HG03175 (cell line): ENCODE results near the gene PPME1.

ENCODE experiments used
- ATAC-seq: cut with Tn5 transposase; IDR thresholded peaks from one replicate; pipeline ENCODE4 v1.9.1; 2021; ENCODE audit warnings: mild to moderate bottlenecking, moderate library complexity; ENCODE audit not compliant: unreplicated experiment

PPME1 gene

GRCh38 chr11:74278103-74278502 is 107.0 kb downstream of the PPME1 start:
- ATAC-seq: no peak

GRCh38 chr11:74278721-74279161 is 107.7 kb downstream of the PPME1 start:
- no peak for ATAC-seq

- no peak for ATAC-seq
These were observed 108.2 kb downstream of the PPME1 start for GRCh38 chr11:74279256-74279655.

GRCh38 chr11:74280494-74280893 is 109.4 kb downstream of the PPME1 start:
- no peak for ATAC-seq

GRCh38 chr11:74282421-74282820 is 111.3 kb downstream of the PPME1 start:
- no peak for ATAC-seq

GRCh38 chr11:74282914-74283371 is 111.9 kb downstream of the PPME1 start:
- ATAC-seq: no peak

- ATAC-seq: no peak
These were observed 112.6 kb downstream of the PPME1 start for GRCh38 chr11:74283580-74284180.

GRCh38 chr11:74284466-74284865 is 113.4 kb downstream of the PPME1 start:
- no peak for ATAC-seq

- no peak for ATAC-seq
These were observed 117.1 kb downstream of the PPME1 start for GRCh38 chr11:74288161-74288560.

- ATAC-seq: no peak
These were observed 117.8 kb downstream of the PPME1 start for GRCh38 chr11:74288911-74289310.

- ATAC-seq: no peak
These were observed 126.4 kb downstream of the PPME1 start for GRCh38 chr11:74297484-74297883.

GRCh38 chr11:74299015-74299414 is 127.9 kb downstream of the PPME1 start:
- ATAC-seq: no peak
